ENCODE results near the gene GKN1.
A peak's percentile ranks its signal among the peaks of the same experiment; 100 is the strongest.

The GKN1 gene

DNA sequence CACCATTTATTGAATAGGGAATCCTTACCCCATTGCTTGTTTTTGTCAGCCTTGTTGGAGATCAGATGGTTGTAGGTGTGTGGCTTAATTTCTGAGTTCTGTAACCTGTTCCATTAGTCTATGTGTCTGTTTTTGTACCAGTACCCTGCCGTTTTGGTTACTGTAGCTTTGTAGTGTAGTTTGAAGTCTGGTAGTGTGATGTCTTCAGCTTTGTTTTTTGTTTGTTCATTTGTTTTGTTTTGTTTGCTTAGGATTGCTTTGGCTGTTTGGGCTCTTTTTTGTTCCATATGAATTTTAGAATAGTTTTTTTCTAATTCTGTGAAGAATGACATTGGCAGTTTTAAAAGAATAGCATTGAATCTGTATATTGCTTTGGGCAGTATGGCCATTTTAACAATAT is 34.5 kb upstream of the GKN1 start:
- no peak for DNase-seq (ENCODE audit: extremely low spot score)
- TF ChIP-seq, protein P1, sequence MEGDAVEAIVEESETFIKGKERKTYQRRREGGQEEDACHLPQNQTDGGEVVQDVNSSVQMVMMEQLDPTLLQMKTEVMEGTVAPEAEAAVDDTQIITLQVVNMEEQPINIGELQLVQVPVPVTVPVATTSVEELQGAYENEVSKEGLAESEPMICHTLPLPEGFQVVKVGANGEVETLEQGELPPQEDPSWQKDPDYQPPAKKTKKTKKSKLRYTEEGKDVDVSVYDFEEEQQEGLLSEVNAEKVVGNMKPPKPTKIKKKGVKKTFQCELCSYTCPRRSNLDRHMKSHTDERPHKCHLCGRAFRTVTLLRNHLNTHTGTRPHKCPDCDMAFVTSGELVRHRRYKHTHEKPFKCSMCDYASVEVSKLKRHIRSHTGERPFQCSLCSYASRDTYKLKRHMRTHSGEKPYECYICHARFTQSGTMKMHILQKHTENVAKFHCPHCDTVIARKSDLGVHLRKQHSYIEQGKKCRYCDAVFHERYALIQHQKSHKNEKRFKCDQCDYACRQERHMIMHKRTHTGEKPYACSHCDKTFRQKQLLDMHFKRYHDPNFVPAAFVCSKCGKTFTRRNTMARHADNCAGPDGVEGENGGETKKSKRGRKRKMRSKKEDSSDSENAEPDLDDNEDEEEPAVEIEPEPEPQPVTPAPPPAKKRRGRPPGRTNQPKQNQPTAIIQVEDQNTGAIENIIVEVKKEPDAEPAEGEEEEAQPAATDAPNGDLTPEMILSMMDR (IDR thresholded peaks at IDR 0.05; ENCODE audit: control extremely low read depth, extremely low read depth, low read depth, missing control alignments), result no peak
- POLR2A ChIA-PET, result no interaction called here
- CTCF ChIA-PET, result no interaction called here

DNA sequence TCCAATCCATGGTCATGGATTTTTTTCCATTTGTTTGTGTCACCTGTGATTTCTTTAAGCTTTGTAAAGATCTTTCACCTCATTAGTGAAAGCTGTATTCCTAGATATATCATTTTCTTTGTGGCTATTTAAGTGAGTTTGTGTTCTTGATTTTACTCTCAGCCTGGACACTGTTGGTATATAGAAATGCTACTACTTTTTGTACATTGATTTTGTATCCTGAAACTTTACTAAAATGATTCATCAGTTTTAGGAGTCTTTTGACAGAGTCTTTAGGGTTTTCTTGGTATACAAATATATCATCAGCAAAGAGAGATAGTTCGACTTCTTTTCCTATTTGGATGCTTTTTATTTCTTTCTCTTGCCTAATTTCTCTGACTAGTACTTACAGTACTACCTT is 34.1 kb upstream of the GKN1 start:
- TF ChIP-seq, protein P1 (IDR thresholded peaks at IDR 0.05; ENCODE audit: control extremely low read depth, extremely low read depth, low read depth, missing control alignments), result no peak
- CTCF ChIA-PET, result no interaction called here
- POLR2A ChIA-PET, result no interaction called here
- DNase-seq (ENCODE audit: extremely low spot score), result no peak

DNA sequence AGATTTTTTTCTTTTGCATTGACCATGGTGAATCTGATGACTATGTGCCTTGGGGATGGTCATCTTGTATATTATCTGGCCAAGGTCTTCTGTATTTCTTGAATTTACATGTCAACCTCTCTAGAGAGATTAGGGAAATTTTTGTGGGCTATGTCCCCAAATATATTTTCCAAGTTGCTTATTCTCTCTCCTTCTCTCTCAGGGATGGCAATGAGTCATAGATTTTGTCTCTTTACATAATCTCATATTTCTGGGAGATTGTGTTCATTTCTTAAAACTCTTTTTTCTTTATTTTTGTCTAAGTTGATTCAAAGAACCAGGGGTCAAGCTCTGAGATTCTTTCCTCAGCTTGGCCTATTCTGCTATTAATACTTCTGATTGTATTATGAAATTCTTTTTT is 31.6 kb upstream of the GKN1 start:
- no peak for DNase-seq (ENCODE audit: extremely low spot score)
- CTCF ChIA-PET, result interaction anchor here (0.7 to 3.8 kb wide), 40 partner anchors 10 to 527 kb away, joined by 3 to 55 read pairs (median 4); partner anchors contain the start of genes APLF, FBXO48, GKN2 and NFU1
- POLR2A ChIA-PET, result no interaction called here
- TF ChIP-seq, protein P1 (IDR thresholded peaks at IDR 0.05; ENCODE audit: control extremely low read depth, extremely low read depth, low read depth, missing control alignments), result no peak

DNA sequence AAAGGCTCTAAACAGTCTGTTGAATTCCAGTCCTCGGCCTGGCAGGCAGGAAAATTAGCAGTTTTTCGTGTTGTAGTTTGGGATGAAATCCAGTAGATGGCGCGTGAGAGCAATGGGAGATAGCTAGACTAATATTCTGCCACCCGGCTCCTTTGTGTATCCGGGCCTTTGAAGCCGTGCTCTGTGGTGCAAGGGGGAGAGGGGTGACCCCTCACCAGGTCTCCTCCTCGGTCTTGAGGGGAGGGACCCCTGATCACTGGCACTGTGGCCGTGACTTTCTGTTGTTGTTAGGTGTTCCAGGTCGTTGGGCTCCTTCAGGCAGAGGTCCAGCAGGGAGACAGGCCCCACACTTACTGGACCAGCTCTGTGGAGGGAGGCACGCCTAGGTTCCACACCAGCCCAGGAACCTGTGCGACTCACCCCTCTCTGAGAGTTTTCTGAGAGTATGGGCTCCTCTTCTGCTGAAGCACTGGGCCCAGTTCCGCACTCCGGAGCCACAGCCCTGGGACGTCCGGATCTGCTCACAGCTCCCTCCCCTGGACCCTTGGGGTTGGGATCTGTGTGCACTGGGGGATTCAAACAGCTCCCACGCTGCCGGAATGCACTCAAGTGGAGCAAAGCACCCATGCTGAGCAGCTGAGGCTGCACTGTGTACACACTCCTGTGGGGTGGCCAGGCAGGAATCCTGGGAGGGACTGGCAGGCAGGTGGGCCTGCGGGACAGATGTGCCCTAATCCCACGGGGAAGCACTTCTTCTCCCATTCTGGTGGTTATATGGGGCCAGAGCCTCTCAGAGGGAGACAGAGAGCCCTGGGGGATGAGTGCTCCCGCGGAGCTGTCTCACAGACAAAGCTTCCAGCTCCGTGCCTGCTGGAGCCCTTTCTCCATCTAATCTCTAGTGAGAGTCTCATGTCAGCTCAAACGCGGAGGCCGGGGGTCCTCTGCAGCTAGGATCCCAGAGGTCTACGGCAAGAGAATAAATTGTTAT is 30.6 kb upstream of the GKN1 start:
- POLR2A ChIA-PET, result interaction anchor here (0.6 kb wide), 1 partner anchor 512 kb away, joined by 4 read pairs; no protein-coding TSS in a partner anchor
- DNase-seq (ENCODE audit: extremely low spot score), result peak; percentile 55
- CTCF ChIA-PET, result interaction anchor here (0.9 to 3.8 kb wide), 48 partner anchors 9 to 621 kb away, joined by 3 to 55 read pairs (median 4); partner anchors contain the start of genes ARHGAP25, GKN2 and NFU1
- TF ChIP-seq, protein P1 (IDR thresholded peaks at IDR 0.05; ENCODE audit: control extremely low read depth, extremely low read depth, low read depth, missing control alignments), result peak; percentile 62

DNA sequence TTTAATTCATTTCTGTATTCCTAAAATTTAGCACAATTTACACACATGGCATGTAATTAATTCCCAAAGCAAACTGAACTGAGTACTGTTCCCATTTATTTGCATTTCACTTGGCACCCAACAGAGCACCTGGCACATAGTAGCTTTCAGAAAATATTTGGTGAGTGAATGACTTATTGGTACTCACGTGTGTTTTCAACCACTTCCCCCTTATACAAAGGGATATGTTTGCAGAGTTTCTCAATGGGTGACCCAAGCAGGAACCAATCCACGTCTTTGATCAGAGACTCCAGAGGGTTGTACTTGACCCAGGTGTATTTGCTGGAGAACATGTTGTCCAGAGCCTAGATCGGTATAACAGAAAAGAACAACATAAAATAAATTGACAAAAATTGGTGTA is 28.3 kb upstream of the GKN1 start:
- no peak for DNase-seq (ENCODE audit: extremely low spot score)
- TF ChIP-seq, protein P1 (IDR thresholded peaks at IDR 0.05; ENCODE audit: control extremely low read depth, extremely low read depth, low read depth, missing control alignments), result no peak
- ChIA-PET CTCF (interaction anchor here (1.2 kb wide), 1 partner anchor 11 kb away, joined by 3 read pairs; no protein-coding TSS in a partner anchor), POLR2A (no interaction called here)

DNA sequence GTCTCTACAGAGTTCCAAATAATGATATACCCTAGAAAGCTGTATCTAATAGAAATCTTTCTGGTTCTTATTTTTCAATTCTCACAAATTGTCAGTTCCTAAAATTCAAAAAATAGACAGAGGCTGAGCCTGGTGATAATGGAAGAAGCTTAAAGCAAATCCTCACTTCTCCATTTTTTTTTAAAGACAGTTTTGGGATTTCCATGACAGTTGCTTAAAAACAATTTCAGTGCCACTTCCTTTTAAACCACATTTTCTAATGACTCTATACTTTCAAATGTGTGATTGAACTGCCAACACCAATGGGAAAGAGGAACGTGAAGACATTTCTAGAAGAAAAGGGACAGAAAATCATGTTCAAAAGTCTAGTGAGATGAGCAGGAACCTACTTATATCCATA is 25.7 kb upstream of the GKN1 start:
- ChIA-PET POLR2A (no interaction called here), CTCF (interaction anchor here (0.9 to 1.3 kb wide), 5 partner anchors 14 to 239 kb away, joined by 3 read pairs; no protein-coding TSS in a partner anchor)
- no peak for DNase-seq (ENCODE audit: extremely low spot score)

More for the DNA sequence above, 25.7 kb upstream of the GKN1 start:
- TF ChIP-seq, protein P1 (IDR thresholded peaks at IDR 0.05; ENCODE audit: control extremely low read depth, extremely low read depth, low read depth, missing control alignments), result no peak
